Measurements from ENCODE around the gene EHBP1.
"Not testable (repeated sequence)": the region's sequence is repeated elsewhere in the genome, so short reads cannot be mapped to it uniquely, and the experiment has no call there.

EHBP1 gene

GRCh38 chr2:62708751-62709150 is 3.2 kb downstream of the EHBP1 start:
- no peak for TF ChIP-seq CTCF (IDR thresholded peaks at IDR 0.05; ENCODE audit: borderline replicate concordance, control extremely low read depth, extremely low read depth, insufficient read depth, missing control alignments)
- DNase-seq (ENCODE audit: low spot score) = no peak
- in situ Hi-C loops (cut with MboI; ENCODE audit: low sequenced_read_pairs, unreplicated experiment) = no loop called here

DNA sequence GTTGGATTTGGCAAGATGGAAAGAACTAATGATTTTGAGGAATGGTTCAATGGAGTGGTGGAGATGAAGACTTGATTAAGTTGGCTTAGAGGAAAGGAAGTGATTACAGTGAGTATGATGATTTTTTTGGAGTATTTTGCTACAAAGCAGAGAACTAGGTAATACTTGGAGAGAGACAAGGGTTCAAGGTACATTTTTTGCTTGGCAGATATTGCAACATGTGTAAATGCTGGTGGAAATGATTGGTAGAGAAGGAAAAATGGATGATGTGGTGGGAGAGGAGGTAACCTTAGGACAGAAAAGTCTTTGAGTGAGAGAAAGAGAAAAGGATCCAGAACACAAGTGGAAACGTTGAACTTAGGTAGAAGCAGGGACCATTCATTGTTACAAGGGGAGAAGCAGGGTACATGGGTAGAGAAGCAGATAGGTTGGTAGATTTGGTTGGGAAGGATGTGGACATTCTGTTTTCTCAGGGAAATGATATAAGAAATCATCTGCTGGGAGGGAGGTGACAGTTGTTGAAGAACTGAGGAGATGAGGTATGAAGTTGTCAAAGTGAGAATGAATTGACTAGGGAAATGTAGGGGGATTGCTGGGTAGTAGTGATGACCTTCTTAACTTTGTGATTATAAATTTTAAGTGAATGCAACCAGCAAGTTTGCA is 6.5 kb downstream of the EHBP1 start:
- no peak for TF ChIP-seq CTCF (IDR thresholded peaks at IDR 0.05; ENCODE audit: borderline replicate concordance, control extremely low read depth, extremely low read depth, insufficient read depth, missing control alignments)
- no peak for DNase-seq (ENCODE audit: low spot score)
- in situ Hi-C loops (cut with MboI; ENCODE audit: low sequenced_read_pairs, unreplicated experiment) = no loop called here

- in situ Hi-C loops (cut with MboI; ENCODE audit: low sequenced_read_pairs, unreplicated experiment); DNase-seq (ENCODE audit: low spot score): not testable (repeated sequence)
Observed at GRCh38 chr2:62713196-62713595, 7.7 kb downstream of the EHBP1 start.

DNA sequence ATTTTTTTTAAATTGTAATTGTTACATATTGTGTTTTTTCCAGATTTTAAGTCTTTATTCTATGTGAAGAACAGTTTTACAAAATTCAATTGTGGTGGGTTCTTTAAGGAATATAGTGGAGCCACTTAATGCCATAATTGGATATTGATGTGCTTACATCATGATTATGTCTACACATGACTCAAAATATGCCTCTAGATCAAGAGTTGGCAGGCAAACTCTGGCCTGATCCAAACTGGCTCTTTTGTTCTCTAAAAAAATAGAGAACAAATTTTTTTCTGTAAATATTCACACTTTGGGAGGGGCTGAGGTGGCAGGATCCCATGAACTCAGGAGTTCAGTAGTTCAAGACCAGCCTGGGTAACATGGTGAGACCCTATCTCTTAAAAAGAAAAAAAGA is 8.3 kb downstream of the EHBP1 start:
- no peak for TF ChIP-seq CTCF (IDR thresholded peaks at IDR 0.05; ENCODE audit: borderline replicate concordance, control extremely low read depth, extremely low read depth, insufficient read depth, missing control alignments)
- in situ Hi-C loops (cut with MboI; ENCODE audit: low sequenced_read_pairs, unreplicated experiment) = no loop called here
- no peak for DNase-seq (ENCODE audit: low spot score)

DNA sequence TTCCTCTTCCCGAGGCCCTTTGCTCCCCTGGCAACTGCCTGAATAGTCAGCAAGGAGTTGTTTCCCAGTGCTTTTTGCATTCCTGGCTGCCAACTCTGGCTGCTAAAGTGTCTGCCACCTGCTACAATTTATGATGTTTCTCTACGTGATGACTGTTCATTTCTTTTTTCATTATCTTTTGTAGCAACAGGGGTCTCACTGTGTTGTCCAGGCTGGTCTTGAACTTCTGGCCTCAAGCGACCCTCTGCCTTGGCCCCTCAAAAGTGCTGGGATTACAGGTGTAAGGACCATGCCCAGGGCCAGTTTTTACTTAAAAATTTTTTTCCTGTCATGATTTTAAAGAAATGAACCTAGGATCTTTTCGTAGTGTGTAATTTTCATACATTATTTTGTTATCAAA is 11.3 kb downstream of the EHBP1 start:
- no peak for DNase-seq (ENCODE audit: low spot score)
- TF ChIP-seq CTCF (IDR thresholded peaks at IDR 0.05; ENCODE audit: borderline replicate concordance, control extremely low read depth, extremely low read depth, insufficient read depth, missing control alignments) = no peak
- in situ Hi-C loops (cut with MboI; ENCODE audit: low sequenced_read_pairs, unreplicated experiment) = no loop called here

DNA sequence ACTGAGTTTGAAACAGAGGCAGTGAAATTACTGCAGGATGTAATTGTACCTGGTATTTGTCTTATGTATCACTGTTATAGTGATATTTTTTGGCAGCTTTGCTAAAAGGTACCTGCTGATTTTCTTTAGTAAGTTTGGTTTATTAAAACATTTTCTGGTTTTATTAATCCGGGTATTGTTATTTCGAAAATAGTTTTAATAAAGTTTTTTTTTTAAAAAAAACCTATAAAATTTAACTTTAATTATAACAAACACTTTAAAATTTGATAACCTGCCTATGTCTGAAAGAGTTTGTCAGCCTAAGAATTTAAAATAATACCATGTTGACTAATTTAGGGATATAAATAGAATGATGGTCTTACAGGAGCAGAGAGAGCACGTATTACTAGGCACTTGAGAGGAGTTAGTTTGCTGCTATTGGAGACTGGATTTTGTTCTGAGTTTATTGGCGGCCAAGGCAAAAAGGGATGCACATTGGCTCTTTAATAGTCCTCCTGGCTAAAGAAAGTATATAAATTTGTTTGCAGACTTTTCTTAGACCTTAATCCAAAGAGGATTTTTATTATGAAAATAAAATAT is 12.1 kb downstream of the EHBP1 start:
- DNase-seq (ENCODE audit: low spot score) = no peak
- in situ Hi-C loops (cut with MboI; ENCODE audit: low sequenced_read_pairs, unreplicated experiment) = no loop called here
- no peak for TF ChIP-seq CTCF (IDR thresholded peaks at IDR 0.05; ENCODE audit: borderline replicate concordance, control extremely low read depth, extremely low read depth, insufficient read depth, missing control alignments)

DNA sequence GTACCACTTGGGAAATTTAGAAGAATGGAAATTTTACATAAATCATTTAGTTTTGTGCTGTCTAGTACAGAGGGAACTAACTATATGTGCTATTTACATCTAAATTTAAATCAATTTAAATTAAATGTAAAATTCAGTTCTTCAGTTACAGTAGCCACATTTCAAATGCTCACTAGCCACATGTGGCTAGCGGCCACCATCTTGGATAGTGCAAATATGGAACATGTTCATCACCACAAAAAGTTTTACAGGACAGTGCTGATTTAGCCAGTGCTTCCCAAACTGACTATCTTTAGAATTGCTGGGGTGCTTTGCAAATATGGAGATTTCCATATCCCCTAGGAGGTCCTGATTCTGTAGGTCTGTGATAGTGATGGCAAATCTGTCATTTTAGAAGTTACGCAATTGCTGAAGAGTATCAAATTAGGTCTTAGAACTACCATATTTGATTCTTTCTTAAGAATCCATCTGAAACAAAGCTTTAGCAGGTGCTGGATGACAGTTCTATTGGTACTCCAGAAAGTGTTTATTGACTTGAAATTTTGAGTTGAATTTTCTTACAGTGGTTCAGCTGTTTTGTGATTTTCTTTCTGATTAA is 12.8 kb downstream of the EHBP1 start:
- in situ Hi-C loops (cut with MboI; ENCODE audit: low sequenced_read_pairs, unreplicated experiment) = no loop called here
- no peak for TF ChIP-seq CTCF (IDR thresholded peaks at IDR 0.05; ENCODE audit: borderline replicate concordance, control extremely low read depth, extremely low read depth, insufficient read depth, missing control alignments)
- DNase-seq (ENCODE audit: low spot score) = no peak

All from GM13976 (cell line).